ENCODE measurements around the gene DONSON.

- no peak for TF ChIP-seq CTCF (tag by site-specific recombination; IDR thresholded peaks at IDR 0.05)
- no peak for TF ChIP-seq ZIC2 (tag by site-specific recombination; IDR thresholded peaks at IDR 0.05)
- TF ChIP-seq ZNF704 (tag by site-specific recombination; IDR thresholded peaks at IDR 0.05), result no peak
- TF ChIP-seq SETDB1 (IDR thresholded peaks at IDR 0.05; ENCODE audit: insufficient read length, low read length), result no peak
- no peak for TF ChIP-seq ZNF843 (tag by site-specific recombination; IDR thresholded peaks at IDR 0.05)
Measured at GRCh38 chr21:33622253-33622652, 33.8 kb upstream of the DONSON start.

Data from HEK293 (cell line).